HUES6 (cell line): Measurements from ENCODE around the gene ABCA3.
"Not testable (repeated sequence)": the region's sequence is repeated elsewhere in the genome, so short reads cannot be mapped to it uniquely, and the experiment has no call there.

Source experiments
- H3K27ac ChIP-seq: 2 replicates; pipeline ENCODE4 v1.7.0; 2013; ENCODE audit warnings: low read depth, mild to moderate bottlenecking, low read length, inconsistent platforms
- H3K27me3 ChIP-seq: 2 replicates; pipeline ENCODE4 v1.6.1; 2013; ENCODE audit warnings: low read length; ENCODE audit not compliant: control insufficient read depth, insufficient read depth
- H3K36me3 ChIP-seq: 2 replicates; pipeline ENCODE4 v1.6.1; 2013; ENCODE audit warnings: low read length; ENCODE audit not compliant: control insufficient read depth, insufficient read depth
- H3K4me1 ChIP-seq: 2 replicates; pipeline ENCODE4 v1.6.1; 2013; ENCODE audit warnings: low read length; ENCODE audit not compliant: control insufficient read depth, insufficient read depth
- H3K4me3 ChIP-seq: 2 replicates; pipeline ENCODE4 v1.5.1; 2013; ENCODE audit warnings: low read depth, low read length
- H3K9ac ChIP-seq: one replicate; pipeline ENCODE4 v1.6.1; 2013; ENCODE audit warnings: mild to moderate bottlenecking, low read length
- H3K9me3 ChIP-seq: 2 replicates; pipeline ENCODE4 v1.6.1; 2013; ENCODE audit warnings: low read depth, low read length; ENCODE audit not compliant: control insufficient read depth, insufficient read depth

ABCA3 gene

DNA sequence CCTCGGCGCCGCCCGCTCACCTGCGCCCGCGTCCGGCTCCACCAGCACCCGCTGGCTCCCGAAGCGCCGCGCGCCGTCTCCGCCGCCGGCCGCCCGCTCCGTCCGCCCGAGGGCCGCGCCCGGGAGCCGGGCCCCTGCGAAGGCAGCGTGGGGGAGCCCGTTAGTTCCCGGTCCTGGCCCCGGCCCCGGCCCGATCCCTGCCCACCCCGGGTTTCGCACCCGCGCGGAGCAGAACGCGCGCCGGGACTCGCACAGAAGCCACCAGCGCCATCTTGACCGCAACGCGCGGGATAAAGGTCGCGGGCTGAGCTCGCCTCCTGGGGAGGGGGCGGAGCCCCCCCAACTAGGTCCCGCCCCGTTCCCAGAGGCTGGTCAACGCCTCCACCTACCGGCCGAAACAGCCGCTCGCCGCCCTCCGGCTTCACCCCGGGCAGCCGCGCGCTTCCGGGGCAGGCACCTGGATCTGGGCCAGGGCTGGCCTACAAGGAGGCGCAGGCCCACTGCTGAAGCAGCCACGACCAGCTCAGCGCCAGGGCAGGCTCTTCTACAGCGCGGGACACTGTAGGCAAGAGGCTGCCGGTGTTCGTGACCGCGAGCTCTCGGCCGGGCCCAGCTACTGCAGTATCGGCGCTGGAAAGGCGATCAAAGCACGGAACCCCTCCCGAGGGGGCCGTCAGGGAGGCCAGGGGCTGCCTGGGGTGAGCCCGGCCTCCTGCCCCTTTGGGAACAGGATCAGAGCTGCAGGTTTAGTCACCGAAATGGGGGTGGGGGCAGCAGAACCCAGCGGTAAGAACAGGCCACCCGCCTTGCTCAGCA, 89.0 kb downstream of the ABCA3 start, which contains the start of gene ECI1:
Gene ECI1 (minus strand): TSS at position 292 of the 816 bp plus-strand sequence. CDS start 21 bp downstream, at position 271.
- peak within 1 kb of the TSS; percentile 75 for H3K27ac ChIP-seq
- H3K4me3 ChIP-seq, result peak within 1 kb of the TSS; percentile 74
- peaks cover 10% of the 10 kb centered on the region; the same call in 1 of the 2 replicates for H3K4me1 ChIP-seq
- H3K27me3 ChIP-seq, result no peaks in the 10 kb centered on the region
- peak within 1 kb of the TSS; percentile 67 for H3K9ac ChIP-seq
- H3K9me3 ChIP-seq, result no peaks in the 10 kb centered on the region
- peaks cover 57% of the 10 kb centered on the region for H3K36me3 ChIP-seq

DNA sequence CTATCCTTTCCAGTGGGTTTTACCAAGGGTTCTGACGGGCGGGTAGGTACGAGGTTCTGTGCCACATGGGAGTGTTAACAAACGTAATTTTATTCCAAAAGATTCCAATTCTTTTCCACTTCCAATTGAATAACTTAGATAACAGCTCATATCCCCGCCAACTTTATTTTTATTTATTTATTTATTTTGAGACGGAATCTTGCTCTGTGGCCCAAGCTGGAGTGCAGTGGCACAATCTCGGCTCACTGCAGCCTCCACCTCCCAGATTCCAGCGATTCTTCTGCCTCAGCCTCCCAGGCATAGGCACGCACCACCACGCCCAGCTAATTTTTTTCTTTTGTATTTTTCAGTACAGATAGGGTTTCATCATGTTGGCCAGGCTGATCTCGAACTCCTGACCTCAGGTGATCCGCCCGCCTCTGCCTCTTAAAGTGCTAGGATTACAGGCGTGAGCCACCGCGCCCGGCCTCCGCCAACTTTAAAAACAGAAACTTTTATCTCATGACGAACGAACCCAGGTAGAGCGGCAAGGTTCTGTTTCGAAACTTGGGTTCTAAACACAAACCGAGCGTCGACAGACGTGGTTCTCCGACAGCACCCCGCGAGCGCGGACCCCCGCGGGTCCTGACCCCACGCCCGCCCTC, 89.8 kb downstream of the ABCA3 start:
- peaks cover 57% of the 10 kb centered on the region for H3K36me3 ChIP-seq
- no peaks in the 10 kb centered on the region for H3K9me3 ChIP-seq
- H3K4me3 ChIP-seq, result peak overlapping the region; percentile 74
- peaks cover 10% of the 10 kb centered on the region; the same call in 1 of the 2 replicates for H3K4me1 ChIP-seq
- no peaks in the 10 kb centered on the region for H3K27me3 ChIP-seq
- peak overlapping the region; percentile 64; the same call in 1 of the 2 replicates for H3K27ac ChIP-seq
- peak overlapping the region; percentile 67 for H3K9ac ChIP-seq

DNA sequence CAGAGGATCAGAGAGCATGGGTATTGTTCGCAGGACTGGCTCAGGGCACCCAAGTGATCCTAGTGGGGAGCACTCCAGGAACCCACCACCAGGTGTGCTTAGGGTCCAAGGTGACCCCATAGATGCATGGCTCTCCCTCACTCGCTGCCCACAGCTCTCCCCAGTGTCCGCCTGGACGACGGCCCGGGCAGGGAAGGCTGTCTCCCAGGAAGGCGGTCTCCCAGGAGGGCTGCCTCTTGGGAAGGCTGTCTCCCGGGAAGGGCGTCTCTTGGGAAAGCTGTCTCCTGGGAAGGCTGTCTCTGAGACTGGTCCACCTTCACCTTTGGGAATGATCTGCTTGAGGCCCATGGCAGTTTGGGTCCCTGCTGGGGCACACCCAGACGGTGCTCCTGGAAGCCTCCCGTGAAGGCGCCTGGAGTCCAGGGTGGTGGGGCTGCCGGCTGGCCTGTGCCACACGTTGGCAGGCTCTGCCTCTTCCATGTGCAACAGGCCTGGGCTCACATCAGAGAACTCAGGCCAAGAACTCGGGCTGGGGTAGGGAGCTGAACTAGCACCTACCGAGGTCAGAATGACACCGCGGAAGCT, 94.1 kb downstream of the ABCA3 start:
- no peak overlapping the region for H3K4me3 ChIP-seq
- peaks cover 59% of the 10 kb centered on the region for H3K36me3 ChIP-seq
- no peaks in the 10 kb centered on the region for H3K27me3 ChIP-seq
- H3K9ac ChIP-seq, result no peak overlapping the region
- H3K9me3 ChIP-seq, result no peaks in the 10 kb centered on the region
- H3K4me1 ChIP-seq, result no peaks in the 10 kb centered on the region
- no peak overlapping the region for H3K27ac ChIP-seq

DNA sequence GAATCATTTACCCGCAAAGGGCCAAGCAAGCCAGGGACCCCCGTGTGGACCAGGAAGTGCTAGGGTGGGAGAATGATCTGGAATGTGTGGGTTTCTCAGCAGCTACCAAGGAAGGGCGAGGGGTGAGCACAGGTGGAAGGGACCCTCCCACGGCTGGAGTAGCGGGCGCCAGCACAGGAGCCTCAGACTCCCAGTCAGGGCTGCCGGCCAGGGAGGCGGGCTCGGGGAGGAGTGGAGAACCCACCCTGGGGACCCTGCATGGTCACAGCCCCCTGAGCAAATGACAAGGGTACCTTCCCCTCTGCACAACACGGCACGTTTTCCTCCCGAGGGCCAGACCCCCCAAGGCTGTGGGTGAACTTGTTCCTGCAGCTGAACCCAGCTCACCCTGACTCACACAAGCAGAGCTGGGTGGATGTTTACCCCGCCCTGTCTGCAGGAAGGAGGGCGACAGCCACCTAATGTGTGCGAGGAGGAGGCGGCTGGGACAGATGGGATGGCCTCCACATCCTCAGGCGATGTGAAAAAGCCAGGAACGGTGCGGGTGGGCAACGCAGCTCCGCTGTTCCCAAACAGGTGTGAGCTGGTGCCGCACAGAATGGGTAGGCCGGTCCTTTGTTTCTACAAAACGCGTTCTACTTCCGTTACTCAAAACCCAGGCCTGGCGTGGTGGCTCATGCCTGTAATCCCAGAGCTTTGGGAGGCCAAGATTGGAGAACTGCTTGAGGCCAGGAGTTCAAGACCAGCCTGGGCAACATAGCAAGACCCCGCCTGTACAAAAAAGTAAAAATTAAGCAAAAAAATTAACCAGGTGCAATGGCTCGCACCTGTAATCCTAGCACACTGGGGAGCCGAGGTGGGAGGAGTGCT, 95.4 kb downstream of the ABCA3 start:
- no peaks in the 10 kb centered on the region for H3K4me1 ChIP-seq
- peaks cover 59% of the 10 kb centered on the region for H3K36me3 ChIP-seq

DNA sequence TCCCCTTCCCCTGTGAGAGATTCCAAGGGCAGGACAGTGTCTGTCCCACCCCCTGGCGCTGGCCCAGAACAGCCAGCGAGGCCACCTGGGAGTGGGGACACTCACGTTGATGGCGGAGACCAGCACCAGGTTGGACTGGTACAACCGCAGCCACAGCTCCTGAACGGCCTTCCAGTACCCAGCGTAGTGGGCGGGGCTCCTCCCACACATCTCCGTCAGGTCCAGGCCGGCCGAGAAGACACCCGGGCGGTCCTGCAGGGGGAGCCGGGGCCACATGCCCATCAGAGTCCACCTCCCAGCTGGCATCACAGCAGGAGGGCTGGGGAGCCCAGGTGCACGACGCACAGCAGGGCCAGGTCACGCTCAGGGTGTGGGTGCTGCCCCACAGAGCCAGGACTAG, 96.2 kb downstream of the ABCA3 start:
- H3K4me1 ChIP-seq, result no peaks in the 10 kb centered on the region
- no peaks in the 10 kb centered on the region for H3K9me3 ChIP-seq

More for the DNA sequence above, 95.4 kb downstream of the ABCA3 start:
- Histone ChIP-seq H3K9me3 (no peaks in the 10 kb centered on the region), H3K27me3 (no peaks in the 10 kb centered on the region), H3K27ac (no peak overlapping the region), H3K4me3 (no peak overlapping the region), H3K9ac (no peak overlapping the region)

DNA sequence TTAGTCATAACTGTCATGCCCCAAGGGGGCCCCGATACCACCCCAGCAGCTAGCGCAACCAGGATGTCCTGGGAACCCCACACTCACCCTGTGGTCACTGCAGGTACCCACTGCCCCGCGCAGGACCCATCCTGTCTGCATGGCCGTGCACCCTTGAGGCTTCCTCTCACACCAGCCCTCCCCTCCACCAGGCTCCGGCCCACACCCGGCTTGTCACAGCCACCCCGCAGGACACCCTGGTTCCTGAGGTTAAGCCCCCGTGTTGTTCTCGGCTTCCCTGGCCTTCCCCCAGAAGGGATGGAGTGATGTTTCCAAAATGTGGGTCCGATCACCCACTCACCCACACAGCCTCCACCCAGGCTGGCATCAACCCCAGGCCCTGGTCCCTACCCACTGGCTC, 96.7 kb downstream of the ABCA3 start:
- Histone ChIP-seq H3K4me1 (0 out of 2 replicates have a peak, but pooled peaks cover 2% of the 10 kb centered on the region), H3K27ac (no peak overlapping the region), H3K27me3 (no peaks in the 10 kb centered on the region), H3K36me3 (peaks cover 57% of the 10 kb centered on the region), H3K9ac (no peak overlapping the region), H3K9me3 (no peaks in the 10 kb centered on the region), H3K4me3 (no peak overlapping the region)

More for the DNA sequence above, 96.2 kb downstream of the ABCA3 start:
- Histone ChIP-seq H3K27ac (no peak overlapping the region), H3K9ac (no peak overlapping the region), H3K36me3 (peaks cover 59% of the 10 kb centered on the region), H3K4me3 (no peak overlapping the region), H3K27me3 (no peaks in the 10 kb centered on the region)

DNA sequence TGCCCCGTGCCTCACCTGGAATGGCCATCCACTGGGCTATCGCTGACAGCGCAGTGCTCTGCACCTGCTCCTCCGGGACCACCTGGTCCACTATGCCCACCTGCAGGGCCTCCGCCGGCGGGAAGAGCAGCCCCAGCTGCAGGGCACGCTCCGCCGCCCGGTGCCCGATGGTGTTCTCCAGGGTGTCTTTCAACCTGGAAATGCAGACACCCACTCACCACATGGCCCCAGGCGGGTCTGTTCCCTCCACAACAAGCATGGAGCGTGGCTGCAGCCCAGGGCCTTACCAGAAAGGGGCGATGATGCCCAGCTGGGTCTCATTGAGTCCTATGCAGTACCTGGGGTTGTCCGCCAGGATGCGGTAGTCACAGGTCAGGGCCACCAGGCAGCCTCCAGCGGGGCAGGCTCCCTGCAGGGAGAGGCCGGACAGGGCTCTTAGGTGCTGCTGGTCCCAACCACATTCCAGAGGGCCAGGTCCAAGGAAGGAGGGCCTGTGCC, 97.4 kb downstream of the ABCA3 start:
- Histone ChIP-seq H3K27me3 (peaks cover 3% of the 10 kb centered on the region; the same call in 1 of the 2 replicates), H3K9me3 (no peaks in the 10 kb centered on the region), H3K4me1 (0 out of 2 replicates have a peak, but pooled peaks cover 5% of the 10 kb centered on the region), H3K27ac (no peak overlapping the region), H3K36me3 (peaks cover 52% of the 10 kb centered on the region), H3K9ac (no peak overlapping the region), H3K4me3 (no peak overlapping the region)

DNA sequence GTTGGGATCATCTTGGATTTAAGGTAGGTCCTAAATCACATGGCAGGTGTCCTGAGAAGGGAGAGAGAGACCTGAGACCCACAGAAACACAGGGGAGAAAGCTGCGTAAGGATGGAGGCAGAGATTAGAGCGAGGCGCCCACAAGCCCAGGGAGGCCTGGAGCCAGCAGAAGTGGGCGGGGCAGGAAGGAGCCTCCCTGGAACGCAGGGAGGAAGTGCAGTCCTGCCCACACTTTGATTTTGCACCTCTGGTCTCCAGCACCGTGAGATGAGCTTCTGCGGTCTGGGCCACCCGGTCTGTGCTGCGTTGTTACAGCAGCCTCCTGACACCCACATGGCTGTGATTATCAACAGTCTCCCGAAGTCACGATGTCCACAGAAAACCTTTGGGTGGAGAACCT, 97.9 kb downstream of the ABCA3 start:
- H3K36me3 ChIP-seq, result peaks cover 52% of the 10 kb centered on the region
- no peak overlapping the region for H3K4me3 ChIP-seq
- 0 out of 2 replicates have a peak, but pooled peaks cover 8% of the 10 kb centered on the region for H3K4me1 ChIP-seq
- H3K9me3 ChIP-seq, result no peaks in the 10 kb centered on the region
- H3K9ac ChIP-seq, result no peak overlapping the region
- no peak overlapping the region for H3K27ac ChIP-seq
- peaks cover 7% of the 10 kb centered on the region for H3K27me3 ChIP-seq

DNA sequence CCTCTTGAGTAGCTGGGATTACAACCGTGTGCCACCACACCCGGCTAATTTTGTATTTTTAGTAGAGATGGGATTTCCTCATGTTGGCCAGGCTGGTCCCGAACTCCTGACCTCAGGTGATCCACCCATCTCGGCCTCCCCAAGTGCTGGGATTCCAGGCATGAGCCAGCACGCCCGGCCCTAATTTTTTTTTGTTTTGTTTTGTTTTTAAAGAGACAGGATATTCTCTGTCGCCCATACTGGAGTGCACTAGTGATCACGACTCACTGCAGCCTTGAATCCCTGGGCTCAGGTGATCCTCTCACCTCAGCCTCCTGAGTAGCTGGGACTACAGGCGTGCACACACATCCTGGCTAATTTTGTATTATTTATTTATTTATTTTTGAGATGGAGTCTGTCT, 100.2 kb downstream of the ABCA3 start:
- not testable (repeated sequence) for H3K4me3 ChIP-seq, H3K9me3 ChIP-seq, H3K9ac ChIP-seq, H3K27ac ChIP-seq
- Histone ChIP-seq H3K4me1 (peaks cover 17% of the 10 kb centered on the region), H3K36me3 (peaks cover 38% of the 10 kb centered on the region), H3K27me3 (peaks cover 25% of the 10 kb centered on the region)
